GM23338 (cell line): Measurements from ENCODE around the gene CBARP.

Source experiments
- CREB1 ChIP-seq: fragments of 250-450 bp; sonication (Bioruptor Pico); IDR thresholded peaks from 2 replicates; pipeline ENCODE4 v1.5.0; 2020; ENCODE audit warnings: low read depth, mild to moderate bottlenecking, moderate library complexity
- EZH2 ChIP-seq: fragments of 200-600 bp; sonication (generic); IDR thresholded peaks from one replicate; pipeline ENCODE4 v1.8.0; 2017; ENCODE audit warnings: antibody characterized with exemption, mild to moderate bottlenecking, low read depth; ENCODE audit not compliant: unreplicated experiment
- EZH2phosphoT487 ChIP-seq: fragments of 200-600 bp; sonication (generic); IDR thresholded peaks from one replicate; pipeline ENCODE4 v1.8.1; 2018; ENCODE audit warnings: antibody characterized with exemption; ENCODE audit not compliant: unreplicated experiment
- JUNB ChIP-seq: IDR thresholded peaks from one replicate; pipeline ENCODE4 v1.6.1; 2016; ENCODE audit warnings: antibody characterized with exemption; ENCODE audit not compliant: unreplicated experiment
- POLR2AphosphoS5 ChIP-seq: IDR thresholded peaks from 2 replicates; pipeline ENCODE4 v1.6.1; 2016; ENCODE audit warnings: antibody characterized with exemption, low read depth
- ZNF114 ChIP-seq: fragments of 250-450 bp; sonication (Bioruptor Pico); IDR thresholded peaks from 2 replicates; pipeline ENCODE4 v1.5.0; 2020; ENCODE audit warnings: mild to moderate bottlenecking, moderate library complexity
- TF ChIP-seq, protein P1 (sequence below), 2 experiments: fragments of 200-600 bp in 1 of 2; sonication (generic) in 1 of 2; conservative IDR thresholded peaks; 2 replicates each; pipeline versions ENCODE4 v1.5.1 to v1.6.1; 2016 to 2017; ENCODE audit warnings: antibody characterized with exemption in 2 of 2, low read depth in 2 of 2, mild to moderate bottlenecking in 2 of 2, moderate library complexity in 1 of 2
- TF ChIP-seq, protein P2 (sequence below): IDR thresholded peaks from one replicate; pipeline ENCODE4 v1.6.1; 2018; ENCODE audit warnings: antibody characterized with exemption; ENCODE audit not compliant: unreplicated experiment
- TF ChIP-seq, protein P3 (sequence below): IDR thresholded peaks from 2 replicates; pipeline ENCODE4 v1.6.1; 2016; ENCODE audit warnings: antibody characterized with exemption

DNA sequence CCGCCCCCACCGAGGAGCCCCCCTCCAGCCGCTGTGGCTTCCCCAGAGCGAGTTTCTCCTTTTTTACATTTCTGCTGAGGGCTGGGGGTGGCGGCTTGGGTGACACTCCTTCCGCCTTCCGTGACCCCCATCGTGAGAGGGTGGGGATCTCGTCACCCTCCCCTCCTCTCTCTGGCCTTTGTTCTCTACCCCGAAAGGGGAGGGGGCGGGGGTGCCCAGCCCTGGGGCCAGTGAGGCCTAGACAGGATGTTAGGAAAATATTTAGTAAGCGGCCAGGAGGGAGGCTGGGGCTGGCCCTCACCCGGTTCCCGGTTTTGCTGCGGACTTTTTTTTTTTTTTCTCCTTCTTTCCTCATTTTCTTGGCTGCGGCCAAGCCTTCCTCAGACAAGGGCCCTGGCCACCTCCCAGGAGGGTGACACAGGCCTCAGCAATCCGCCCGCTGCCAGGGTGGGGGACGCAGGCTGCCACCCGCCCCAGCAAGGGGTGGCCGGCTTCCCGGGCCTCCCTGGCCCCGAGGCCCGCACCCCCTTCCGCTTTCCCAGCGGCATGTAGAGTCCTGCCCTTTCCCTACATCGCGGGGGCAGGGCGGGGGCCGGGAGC is 14.5 kb upstream of the CBARP start:
- TF ChIP-seq, protein P1, sequence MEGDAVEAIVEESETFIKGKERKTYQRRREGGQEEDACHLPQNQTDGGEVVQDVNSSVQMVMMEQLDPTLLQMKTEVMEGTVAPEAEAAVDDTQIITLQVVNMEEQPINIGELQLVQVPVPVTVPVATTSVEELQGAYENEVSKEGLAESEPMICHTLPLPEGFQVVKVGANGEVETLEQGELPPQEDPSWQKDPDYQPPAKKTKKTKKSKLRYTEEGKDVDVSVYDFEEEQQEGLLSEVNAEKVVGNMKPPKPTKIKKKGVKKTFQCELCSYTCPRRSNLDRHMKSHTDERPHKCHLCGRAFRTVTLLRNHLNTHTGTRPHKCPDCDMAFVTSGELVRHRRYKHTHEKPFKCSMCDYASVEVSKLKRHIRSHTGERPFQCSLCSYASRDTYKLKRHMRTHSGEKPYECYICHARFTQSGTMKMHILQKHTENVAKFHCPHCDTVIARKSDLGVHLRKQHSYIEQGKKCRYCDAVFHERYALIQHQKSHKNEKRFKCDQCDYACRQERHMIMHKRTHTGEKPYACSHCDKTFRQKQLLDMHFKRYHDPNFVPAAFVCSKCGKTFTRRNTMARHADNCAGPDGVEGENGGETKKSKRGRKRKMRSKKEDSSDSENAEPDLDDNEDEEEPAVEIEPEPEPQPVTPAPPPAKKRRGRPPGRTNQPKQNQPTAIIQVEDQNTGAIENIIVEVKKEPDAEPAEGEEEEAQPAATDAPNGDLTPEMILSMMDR (conservative IDR thresholded peaks at IDR 0.05; ENCODE audit: low read depth in 2 of 2): no peak
- TF ChIP-seq POLR2AphosphoS5: no peak
- no peak for TF ChIP-seq EZH2
- no peak for TF ChIP-seq EZH2phosphoT487
- TF ChIP-seq JUNB: no peak
- TF ChIP-seq, protein P2, sequence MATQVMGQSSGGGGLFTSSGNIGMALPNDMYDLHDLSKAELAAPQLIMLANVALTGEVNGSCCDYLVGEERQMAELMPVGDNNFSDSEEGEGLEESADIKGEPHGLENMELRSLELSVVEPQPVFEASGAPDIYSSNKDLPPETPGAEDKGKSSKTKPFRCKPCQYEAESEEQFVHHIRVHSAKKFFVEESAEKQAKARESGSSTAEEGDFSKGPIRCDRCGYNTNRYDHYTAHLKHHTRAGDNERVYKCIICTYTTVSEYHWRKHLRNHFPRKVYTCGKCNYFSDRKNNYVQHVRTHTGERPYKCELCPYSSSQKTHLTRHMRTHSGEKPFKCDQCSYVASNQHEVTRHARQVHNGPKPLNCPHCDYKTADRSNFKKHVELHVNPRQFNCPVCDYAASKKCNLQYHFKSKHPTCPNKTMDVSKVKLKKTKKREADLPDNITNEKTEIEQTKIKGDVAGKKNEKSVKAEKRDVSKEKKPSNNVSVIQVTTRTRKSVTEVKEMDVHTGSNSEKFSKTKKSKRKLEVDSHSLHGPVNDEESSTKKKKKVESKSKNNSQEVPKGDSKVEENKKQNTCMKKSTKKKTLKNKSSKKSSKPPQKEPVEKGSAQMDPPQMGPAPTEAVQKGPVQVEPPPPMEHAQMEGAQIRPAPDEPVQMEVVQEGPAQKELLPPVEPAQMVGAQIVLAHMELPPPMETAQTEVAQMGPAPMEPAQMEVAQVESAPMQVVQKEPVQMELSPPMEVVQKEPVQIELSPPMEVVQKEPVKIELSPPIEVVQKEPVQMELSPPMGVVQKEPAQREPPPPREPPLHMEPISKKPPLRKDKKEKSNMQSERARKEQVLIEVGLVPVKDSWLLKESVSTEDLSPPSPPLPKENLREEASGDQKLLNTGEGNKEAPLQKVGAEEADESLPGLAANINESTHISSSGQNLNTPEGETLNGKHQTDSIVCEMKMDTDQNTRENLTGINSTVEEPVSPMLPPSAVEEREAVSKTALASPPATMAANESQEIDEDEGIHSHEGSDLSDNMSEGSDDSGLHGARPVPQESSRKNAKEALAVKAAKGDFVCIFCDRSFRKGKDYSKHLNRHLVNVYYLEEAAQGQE: no peak
- no peak for TF ChIP-seq CREB1
- TF ChIP-seq ZNF114 (CRISPR knock-in tag): no peak
- TF ChIP-seq, protein P3, sequence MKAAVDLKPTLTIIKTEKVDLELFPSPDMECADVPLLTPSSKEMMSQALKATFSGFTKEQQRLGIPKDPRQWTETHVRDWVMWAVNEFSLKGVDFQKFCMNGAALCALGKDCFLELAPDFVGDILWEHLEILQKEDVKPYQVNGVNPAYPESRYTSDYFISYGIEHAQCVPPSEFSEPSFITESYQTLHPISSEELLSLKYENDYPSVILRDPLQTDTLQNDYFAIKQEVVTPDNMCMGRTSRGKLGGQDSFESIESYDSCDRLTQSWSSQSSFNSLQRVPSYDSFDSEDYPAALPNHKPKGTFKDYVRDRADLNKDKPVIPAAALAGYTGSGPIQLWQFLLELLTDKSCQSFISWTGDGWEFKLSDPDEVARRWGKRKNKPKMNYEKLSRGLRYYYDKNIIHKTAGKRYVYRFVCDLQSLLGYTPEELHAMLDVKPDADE: no peak
